Neutrophil (primary cell): ENCODE measurements around the gene SETD1A.

Source experiments
- H3K27ac ChIP-seq: fragments of 200-600 bp; sonication (generic); 2 replicates; pipeline ENCODE4 v1.5.1; 2016; ENCODE audit warnings: mild to moderate bottlenecking, moderate library complexity
- H3K27me3 ChIP-seq: fragments of 200-600 bp; sonication (generic); 2 replicates; pipeline ENCODE4 v1.6.0; 2016; ENCODE audit warnings: mild to moderate bottlenecking
- H3K36me3 ChIP-seq: fragments of 200-600 bp; sonication (generic); 2 replicates; pipeline ENCODE4 v1.5.1; 2017
- H3K4me1 ChIP-seq, 2 experiments: fragments of 200-600 bp in 1 of 2; sonication (generic) in 1 of 2; 1 replicate in 1 of 2; 2 replicates in 1 of 2; pipeline versions ENCODE4 v1.5.1 to v1.6.1; 2013 to 2016; ENCODE audit warnings: low read depth in 1 of 2, low read length in 1 of 2, mild to moderate bottlenecking in 1 of 2, moderate library complexity in 1 of 2; ENCODE audit not compliant: control insufficient read depth in 1 of 2, insufficient read depth in 1 of 2
- H3K4me3 ChIP-seq, 2 experiments: fragments of 200-600 bp in 1 of 2; sonication (generic) in 1 of 2; 1 replicate in 1 of 2; 2 replicates in 1 of 2; pipeline ENCODE4 v1.5.1; 2013 to 2016; ENCODE audit warnings: low read depth in 1 of 2, low read length in 1 of 2, mild to moderate bottlenecking in 1 of 2, moderate library complexity in 1 of 2
- H3K9me3 ChIP-seq: fragments of 200-600 bp; sonication (generic); 2 replicates; pipeline ENCODE4 v1.5.1; 2016
- TF ChIP-seq, protein P1 (sequence below): fragments of 200-600 bp; sonication (generic); IDR thresholded peaks from 2 replicates; pipeline ENCODE4 v1.5.1; 2016; ENCODE audit warnings: antibody characterized with exemption

SETD1A gene

GRCh38 chr16:30992276-30992780, 34.8 kb downstream of the SETD1A start:
- H3K27me3 ChIP-seq, result peaks cover 15% of the 10 kb centered on the region
- no peaks in the 10 kb centered on the region for H3K9me3 ChIP-seq
- no peak overlapping the region for H3K4me3 ChIP-seq
- H3K4me1 ChIP-seq, result peaks cover 7 to 9% of the 10 kb centered on the region in 2 experiments
- H3K27ac ChIP-seq, result no peak overlapping the region
- TF ChIP-seq, protein P1, sequence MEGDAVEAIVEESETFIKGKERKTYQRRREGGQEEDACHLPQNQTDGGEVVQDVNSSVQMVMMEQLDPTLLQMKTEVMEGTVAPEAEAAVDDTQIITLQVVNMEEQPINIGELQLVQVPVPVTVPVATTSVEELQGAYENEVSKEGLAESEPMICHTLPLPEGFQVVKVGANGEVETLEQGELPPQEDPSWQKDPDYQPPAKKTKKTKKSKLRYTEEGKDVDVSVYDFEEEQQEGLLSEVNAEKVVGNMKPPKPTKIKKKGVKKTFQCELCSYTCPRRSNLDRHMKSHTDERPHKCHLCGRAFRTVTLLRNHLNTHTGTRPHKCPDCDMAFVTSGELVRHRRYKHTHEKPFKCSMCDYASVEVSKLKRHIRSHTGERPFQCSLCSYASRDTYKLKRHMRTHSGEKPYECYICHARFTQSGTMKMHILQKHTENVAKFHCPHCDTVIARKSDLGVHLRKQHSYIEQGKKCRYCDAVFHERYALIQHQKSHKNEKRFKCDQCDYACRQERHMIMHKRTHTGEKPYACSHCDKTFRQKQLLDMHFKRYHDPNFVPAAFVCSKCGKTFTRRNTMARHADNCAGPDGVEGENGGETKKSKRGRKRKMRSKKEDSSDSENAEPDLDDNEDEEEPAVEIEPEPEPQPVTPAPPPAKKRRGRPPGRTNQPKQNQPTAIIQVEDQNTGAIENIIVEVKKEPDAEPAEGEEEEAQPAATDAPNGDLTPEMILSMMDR, result no peak
- no peaks in the 10 kb centered on the region for H3K36me3 ChIP-seq

DNA sequence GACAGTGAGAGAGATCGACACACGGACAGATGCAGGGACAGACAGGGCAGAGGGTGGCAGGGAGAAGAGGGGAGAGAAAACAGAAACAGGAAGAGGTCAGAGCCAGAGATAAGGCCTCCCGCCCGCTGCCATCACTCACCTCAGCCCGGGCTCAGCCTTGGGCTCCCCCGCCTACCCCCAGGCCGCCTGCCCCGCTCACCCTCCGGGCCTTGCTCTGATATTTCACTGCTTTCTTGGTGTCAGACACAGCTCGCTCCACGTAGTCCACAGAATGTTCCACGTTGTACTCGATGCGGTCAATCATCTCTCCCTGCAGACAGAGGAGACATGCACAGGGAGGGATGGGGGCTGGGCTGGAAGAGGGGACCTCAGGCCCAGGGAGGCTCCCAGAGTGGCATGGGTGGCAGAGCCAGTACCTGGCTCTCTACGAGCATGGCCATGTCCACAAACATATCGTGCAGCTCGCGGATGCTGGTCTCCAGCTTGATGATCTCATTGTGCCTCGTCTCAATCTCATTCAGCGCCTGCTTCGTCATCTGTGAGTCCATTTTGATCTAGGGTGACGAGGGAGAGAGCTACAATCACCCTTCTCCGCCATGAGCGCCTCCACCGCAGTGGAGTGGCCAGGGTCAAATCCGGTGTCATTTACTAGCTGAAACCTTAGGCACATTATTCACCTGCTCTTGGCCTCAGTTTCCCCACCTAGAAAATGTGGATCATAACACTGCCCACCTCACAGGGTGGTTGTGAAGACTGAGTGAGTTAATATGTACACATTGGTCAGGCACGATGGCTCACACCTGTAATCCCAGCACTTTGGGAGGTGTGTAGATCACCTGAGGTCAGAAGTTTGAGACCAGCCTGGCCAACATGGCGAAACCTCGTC, 35.6 kb downstream of the SETD1A start:
- no peaks in the 10 kb centered on the region for H3K36me3 ChIP-seq
- no peak overlapping the region for H3K27ac ChIP-seq
- peaks cover 23% of the 10 kb centered on the region for H3K27me3 ChIP-seq
- no peaks in the 10 kb centered on the region for H3K9me3 ChIP-seq
- H3K4me3 ChIP-seq, result no peak overlapping the region
- TF ChIP-seq, protein P1, result no peak
- H3K4me1 ChIP-seq, result peaks cover 12 to 14% of the 10 kb centered on the region in 2 experiments

- H3K9me3 ChIP-seq, result no peaks in the 10 kb centered on the region
- no peak overlapping the region for H3K4me3 ChIP-seq
- H3K27ac ChIP-seq, result no peak overlapping the region
- H3K4me1 ChIP-seq, result peaks cover 12 to 14% of the 10 kb centered on the region in 2 experiments
- peaks cover 33% of the 10 kb centered on the region for H3K27me3 ChIP-seq
- TF ChIP-seq, protein P1, result no peak
- H3K36me3 ChIP-seq, result no peaks in the 10 kb centered on the region
Measured at GRCh38 chr16:30995927-30996323, 38.4 kb downstream of the SETD1A start.

- Histone ChIP-seq H3K27ac (no peak overlapping the region), H3K9me3 (no peaks in the 10 kb centered on the region), H3K4me3 (peak overlapping the region; percentile 57 to 68), H3K4me1 (peaks cover 12 to 14% of the 10 kb centered on the region in 2 experiments), H3K27me3 (peaks cover 33% of the 10 kb centered on the region), H3K36me3 (no peaks in the 10 kb centered on the region)
- TF ChIP-seq, protein P1, result no peak
Measured at GRCh38 chr16:30996324-30996984, 38.9 kb downstream of the SETD1A start.

DNA sequence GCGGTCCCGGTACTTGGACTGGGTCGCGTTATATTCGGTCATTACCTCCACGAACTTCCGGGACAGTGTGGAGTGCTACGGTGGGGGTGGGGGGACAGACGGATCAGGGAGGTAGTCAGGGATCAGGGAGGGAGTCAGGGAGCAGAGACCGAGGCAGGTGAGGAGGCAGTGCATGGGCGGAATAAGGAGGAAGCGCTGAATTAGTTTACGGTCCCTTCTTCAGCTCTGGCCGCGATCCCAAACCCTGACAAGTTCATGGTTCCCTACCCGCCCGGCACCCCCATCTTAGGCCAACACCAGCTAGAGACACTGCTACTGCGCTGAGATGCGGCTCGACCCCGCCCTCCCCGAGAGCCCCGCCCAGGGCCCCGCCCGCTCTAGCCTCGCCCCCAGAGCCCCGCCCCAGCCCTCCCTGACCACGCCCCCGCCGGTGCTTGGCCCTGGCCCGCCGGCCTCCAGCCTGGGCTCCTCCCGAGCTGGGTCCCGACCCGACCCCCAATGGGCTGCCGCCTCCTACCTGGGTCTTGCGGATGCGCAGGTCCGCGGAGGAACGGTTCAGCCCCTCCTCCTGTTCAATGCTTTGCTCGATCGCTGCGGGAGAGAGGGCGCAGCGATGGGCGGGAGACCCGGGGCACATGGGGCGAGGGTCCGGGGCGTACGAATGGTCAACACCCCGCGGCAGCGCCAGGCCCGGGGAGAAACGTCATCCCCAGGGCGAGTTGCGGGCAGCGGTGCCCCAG, 39.6 kb downstream of the SETD1A start:
- TF ChIP-seq, protein P1, result peak; percentile 18
- H3K36me3 ChIP-seq, result no peaks in the 10 kb centered on the region
- H3K4me1 ChIP-seq, result peaks cover 12 to 14% of the 10 kb centered on the region in 2 experiments
- H3K27me3 ChIP-seq, result peaks cover 36% of the 10 kb centered on the region
- no peak overlapping the region for H3K27ac ChIP-seq
- H3K4me3 ChIP-seq, result peak overlapping the region; percentile 57 to 68
- no peaks in the 10 kb centered on the region for H3K9me3 ChIP-seq
